MCF 10A (cell line): Measurements from ENCODE around the gene MYOM1. TPM values are rescaled to one million over a fixed set of nuclear protein-coding genes. Genes with fewer than 3 reads are reported as not detected.

Experiments used
- BruUV-seq: library from RNA; stranded (reverse); fragments of 400-500 nt; replicated peaks from 2 replicates; lab custom pipeline; 2021; lab: Mats Ljungman, UMichigan
- CTCF ChIA-PET: fragments of 300-600 bp; sonication (Branson Sonifier 250); formaldehyde crosslinking; extraction: SDS; loops from one replicate; lab custom pipeline; 2021; ENCODE audit warnings: antibody characterized with exemption, inconsistent platforms; lab: Yijun Ruan, JAX
- POLR2A ChIA-PET: fragments of 300-600, 350-650 bp; sonication (Branson Sonifier 250); formaldehyde crosslinking; extraction: SDS; loops from one replicate; lab custom pipeline; 2020; ENCODE audit warnings: antibody characterized with exemption, inconsistent platforms; lab: Yijun Ruan, JAX
- DNase-seq: peaks from one replicate; pipeline ENCODE4 v3.0.0-alpha.2; 2018; ENCODE audit not compliant: unreplicated experiment
- H3K27ac Mint-ChIP-seq: one replicate; pipeline ENCODE4 v1.8.0; 2022; ENCODE audit warnings: mild to moderate bottlenecking, low read depth, mixed read lengths; ENCODE audit not compliant: unreplicated experiment
- H3K27me3 Mint-ChIP-seq: one replicate; pipeline ENCODE4 v1.8.0; 2022; ENCODE audit warnings: mixed read lengths; ENCODE audit not compliant: insufficient read depth, unreplicated experiment
- H3K36me3 Mint-ChIP-seq: one replicate; pipeline ENCODE4 v1.8.0; 2022; ENCODE audit warnings: mild to moderate bottlenecking, moderate library complexity, mixed read lengths; ENCODE audit not compliant: insufficient read depth, unreplicated experiment
- H3K4me1 Mint-ChIP-seq: one replicate; pipeline ENCODE4 v1.8.0; 2022; ENCODE audit warnings: mixed read lengths; ENCODE audit not compliant: insufficient read depth, unreplicated experiment
- H3K4me3 Mint-ChIP-seq: one replicate; pipeline ENCODE4 v1.8.0; 2022; ENCODE audit warnings: mild to moderate bottlenecking, moderate library complexity, mixed read lengths; ENCODE audit not compliant: unreplicated experiment
- H3K9me3 Mint-ChIP-seq: one replicate; pipeline ENCODE4 v1.8.0; 2022; ENCODE audit warnings: mixed read lengths; ENCODE audit not compliant: unreplicated experiment
- CTCF ChIP-seq: fragments of 200-600 bp; IDR thresholded peaks from one replicate; pipeline ENCODE4 v1.8.0; 2022; ENCODE audit warnings: antibody characterized with exemption, mild to moderate bottlenecking; ENCODE audit not compliant: unreplicated experiment
- intact Hi-C: fragments of 100-400 bp; cut with micrococcal nuclease; formaldehyde crosslinking; loops from 2 replicates; pipeline ENCODE4 v1.14.1; 2022
- total RNA-seq: library from RNA; stranded (reverse); gene quantifications from 2 replicates; pipeline ENCODE4 v1.2.3, GENCODE V29; 2022

Gene MYOM1
- total RNA-seq, 1 experiment from 2014 or later: 0.21 TPM

DNA sequence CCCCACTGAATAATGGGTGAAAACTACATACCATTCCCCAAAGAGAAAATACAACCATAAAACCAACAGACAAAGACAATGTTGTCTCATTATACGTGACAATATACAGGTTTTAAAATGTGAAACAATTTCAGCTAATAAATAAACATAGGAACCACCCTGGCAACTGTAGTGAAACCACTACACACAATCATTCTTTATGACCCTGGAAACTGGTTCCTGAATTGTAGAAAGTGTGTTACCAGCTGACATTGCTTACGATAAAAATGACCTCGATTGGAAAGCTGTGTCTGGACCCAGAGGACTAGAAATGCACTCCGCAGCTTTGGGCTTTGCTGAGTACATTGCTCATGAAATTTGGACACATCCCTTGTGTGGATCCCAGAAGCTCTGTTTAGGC, 132.9 kb downstream of the MYOM1 start:
- Mint-ChIP-seq H3K4me3 (no peak overlapping the region), H3K9me3 (no peaks in the 10 kb centered on the region), H3K27me3 (no peaks in the 10 kb centered on the region), H3K4me1 (peaks cover 14% of the 10 kb centered on the region), H3K27ac (no peak overlapping the region), H3K36me3 (no peaks in the 10 kb centered on the region)
- no TSS peak for BruUV-seq
- intact Hi-C loops: no loop called here
- TF ChIP-seq CTCF: no peak
- no peak for DNase-seq
- ChIA-PET POLR2A (no interaction called here), CTCF (interaction anchor here (0.6 to 1.0 kb wide), 4 partner anchors 42 to 1332 kb away, joined by 4 to 5 read pairs (median 4); no protein-coding TSS in a partner anchor)

GRCh38 chr18:3085612-3086011, 134.2 kb downstream of the MYOM1 start:
- H3K9me3 Mint-ChIP-seq: no peaks in the 10 kb centered on the region
- TF ChIP-seq CTCF: no peak
- peaks cover 14% of the 10 kb centered on the region for H3K4me1 Mint-ChIP-seq
- no peaks in the 10 kb centered on the region for H3K36me3 Mint-ChIP-seq
- no peak overlapping the region for H3K4me3 Mint-ChIP-seq
- ChIA-PET CTCF (interaction anchor here (0.7 to 1.2 kb wide), 2 partner anchors 23 to 158 kb away, joined by 3 read pairs; no protein-coding TSS in a partner anchor), POLR2A (no interaction called here)
- H3K27ac Mint-ChIP-seq: no peak overlapping the region
- no peak for DNase-seq
- intact Hi-C loops: no loop called here
- BruUV-seq: no TSS peak
- no peaks in the 10 kb centered on the region for H3K27me3 Mint-ChIP-seq

GRCh38 chr18:3084206-3084605, 135.6 kb downstream of the MYOM1 start:
- Mint-ChIP-seq H3K27me3 (no peaks in the 10 kb centered on the region), H3K9me3 (no peaks in the 10 kb centered on the region), H3K27ac (no peak overlapping the region), H3K4me1 (peaks cover 14% of the 10 kb centered on the region), H3K36me3 (no peaks in the 10 kb centered on the region), H3K4me3 (no peak overlapping the region)
- DNase-seq: no peak
- intact Hi-C loops: no loop called here
- ChIA-PET POLR2A (interaction anchor here (0.7 kb wide), 1 partner anchor 14 kb away, joined by 3 read pairs; no protein-coding TSS in a partner anchor), CTCF (no interaction called here)
- BruUV-seq: no TSS peak
- no peak for TF ChIP-seq CTCF

DNA sequence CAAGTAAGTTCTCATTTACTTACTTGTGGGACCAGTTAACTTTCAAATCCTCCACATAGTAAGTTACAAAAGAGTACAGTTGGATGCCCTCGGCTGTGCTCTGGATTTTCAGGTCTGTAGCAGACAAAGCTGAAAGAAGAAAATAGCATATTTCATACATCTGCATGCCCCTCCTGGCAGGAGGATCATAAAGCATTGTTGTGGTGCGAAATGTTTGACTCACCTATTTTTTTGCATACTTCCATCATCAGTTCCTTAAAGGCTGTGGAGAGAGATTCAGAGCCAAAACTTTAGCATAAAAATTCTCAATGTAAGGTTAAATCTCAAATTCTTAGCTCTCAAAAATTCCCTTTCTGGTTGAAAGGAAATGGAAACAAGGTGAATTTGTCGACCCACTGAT, 136.0 kb downstream of the MYOM1 start:
- CTCF ChIA-PET: no interaction called here
- no peak for TF ChIP-seq CTCF
- Mint-ChIP-seq H3K9me3 (no peaks in the 10 kb centered on the region), H3K4me1 (peaks cover 11% of the 10 kb centered on the region), H3K27ac (no peak overlapping the region), H3K27me3 (no peaks in the 10 kb centered on the region), H3K4me3 (no peak overlapping the region), H3K36me3 (no peaks in the 10 kb centered on the region)
- no TSS peak for BruUV-seq
- POLR2A ChIA-PET: interaction anchor here (0.7 kb wide), 1 partner anchor 14 kb away, joined by 3 read pairs; no protein-coding TSS in a partner anchor
- intact Hi-C loops: no loop called here
- DNase-seq: no peak
